ENCODE measurements around the gene GOLM1. TPM values are rescaled to one million over a fixed set of nuclear protein-coding genes. Genes with fewer than 3 reads are reported as not detected.

The GOLM1 gene
- total RNA-seq, 1 experiment from 2014 or later = 71.6 TPM

- Histone ChIP-seq H3K79me2 (ENCODE audit: insufficient read depth, low read length) (no peaks in the 10 kb centered on the region), H3K27me3 (ENCODE audit: insufficient read depth, low read length) (no peaks in the 10 kb centered on the region), H2AFZ (ENCODE audit: low read length) (no peak overlapping the region), H4K20me1 (ENCODE audit: control insufficient read depth, insufficient read depth, insufficient read length) (no peaks in the 10 kb centered on the region), H2BK15ac (ENCODE audit: low read depth, low read length) (no peak overlapping the region), H4K91ac (ENCODE audit: insufficient read length, low read depth, low read length) (no peak overlapping the region), H3K27ac (ENCODE audit: insufficient read length, low read depth, low read length) (no peak overlapping the region), H3K14ac (ENCODE audit: insufficient read depth, low read length) (no peak overlapping the region), H2BK120ac (ENCODE audit: low read depth, low read length, poor library complexity, severe bottlenecking) (no peak overlapping the region), H4K5ac (ENCODE audit: insufficient read length, low read depth, low read length) (no peak overlapping the region), H3K4me2 (ENCODE audit: insufficient read depth, insufficient read length, low read length) (no peak overlapping the region), H3K9ac (ENCODE audit: extremely low read depth, insufficient read length, low read length) (no peak overlapping the region), H3T11ph (ENCODE audit: low read length) (no peak overlapping the region), H3K4ac (ENCODE audit: low read depth, low read length) (no peak overlapping the region), H2BK12ac (ENCODE audit: insufficient read length, low read depth, low read length) (no peak overlapping the region), H3K56ac (ENCODE audit: insufficient read length, low read depth, low read length) (no peak overlapping the region), H3K79me1 (ENCODE audit: insufficient read depth, low read depth, low read length, poor library complexity, severe bottlenecking) (no peaks in the 10 kb centered on the region), H2BK5ac (ENCODE audit: insufficient read length, low read length) (no peak overlapping the region), H3K9me3 (ENCODE audit: control insufficient read depth, low read depth, low read length) (no peaks in the 10 kb centered on the region), H3K23ac (ENCODE audit: insufficient read length, low read depth, low read length) (no peak overlapping the region), H3K4me1 (ENCODE audit: insufficient read depth, low read length) (no peaks in the 10 kb centered on the region), H3K18ac (ENCODE audit: insufficient read length, low read depth, low read length) (no peak overlapping the region), H2AK5ac (ENCODE audit: insufficient read length, low read length) (no peak overlapping the region), H4K8ac (replicated peaks; ENCODE audit: insufficient read length, low read depth, low read length) (no peak overlapping the region), H2BK20ac (ENCODE audit: low read depth, low read length, poor library complexity, severe bottlenecking) (no peak overlapping the region), H3K23me2 (ENCODE audit: insufficient read length, low read depth, low read length, poor library complexity, severe bottlenecking) (no peaks in the 10 kb centered on the region)
- H3K9me3 Mint-ChIP-seq = no peaks in the 10 kb centered on the region
- DNase-seq = no peak
- H3K27me3 Mint-ChIP-seq (ENCODE audit: low read depth) = no peaks in the 10 kb centered on the region
- WGBS (ENCODE audit: extremely low coverage, insufficient read length, low lambda C conversion rate) = no CpG with 5 or more reads among the region's 10 CpGs
- peak overlapping the region in 2 of 3 experiments; percentile 10 to 84; a peak in 2 of 7 replicates for H3K27ac Mint-ChIP-seq
- H3K4me3 Mint-ChIP-seq = no peak overlapping the region
- peaks cover 25 to 49% (median 33%) of the 10 kb centered on the region in 3 experiments for H3K36me3 Mint-ChIP-seq (ENCODE audit: insufficient read depth in 1 of 3, low read depth in 3 of 3)
- no peak for TF ChIP-seq CTCF (conservative IDR thresholded peaks at IDR 0.05)
- H3K4me1 Mint-ChIP-seq = peaks cover 19 to 41% of the 10 kb centered on the region in 2 experiments
These were observed 19.9 kb downstream of the GOLM1 start for GRCh38 chr9:86079421-86079831.

Measured in H9 (cell line).